ENCODE results near the gene GTPBP3.

Gene GTPBP3

GRCh38 chr19:17327068-17327653 is 10.2 kb upstream of the GTPBP3 start:
- no peak for DNase-seq

DNA sequence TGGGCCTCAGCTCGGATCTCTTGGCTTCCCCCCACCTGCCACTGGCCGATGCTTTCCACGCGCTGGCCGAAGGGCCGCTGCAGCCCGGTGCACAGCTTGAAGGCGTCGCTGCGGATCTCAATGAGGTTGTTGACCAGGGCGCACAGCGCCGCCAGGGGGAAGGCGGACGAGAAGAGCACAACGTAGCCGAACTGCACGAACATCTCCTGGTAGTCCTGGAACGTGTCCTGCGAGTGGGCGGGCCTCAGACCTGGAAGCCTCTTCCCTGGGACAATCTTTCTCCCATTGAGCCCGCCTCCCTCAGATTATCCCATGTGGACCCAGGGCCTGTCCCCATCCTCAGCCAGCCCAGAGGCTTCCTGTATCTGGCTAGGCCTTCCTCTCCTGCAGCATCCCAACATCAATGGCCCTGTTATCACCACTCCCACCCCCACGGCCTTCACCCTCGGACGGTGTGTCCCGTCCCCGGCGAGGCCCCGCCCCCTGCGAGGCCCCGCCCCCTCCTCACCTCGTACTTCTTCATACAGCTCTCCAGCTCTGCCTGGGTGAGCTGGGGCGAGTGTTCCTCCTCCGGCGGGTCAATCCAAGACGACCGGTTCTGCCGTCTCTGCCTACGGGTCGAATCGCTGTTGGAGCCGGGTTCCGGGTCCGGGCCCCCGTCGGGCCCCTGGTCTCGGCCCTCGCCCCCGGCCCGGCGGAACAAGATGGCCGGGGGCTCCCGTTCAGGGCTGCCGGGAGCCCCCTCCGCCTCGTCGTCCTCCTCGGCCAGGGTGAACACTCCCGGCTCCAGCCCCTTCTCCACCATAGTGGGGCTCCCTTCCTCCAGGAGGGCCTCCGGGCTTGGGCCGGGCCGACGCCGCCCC is 9.5 kb upstream of the GTPBP3 start:
- no peak for DNase-seq

DNA sequence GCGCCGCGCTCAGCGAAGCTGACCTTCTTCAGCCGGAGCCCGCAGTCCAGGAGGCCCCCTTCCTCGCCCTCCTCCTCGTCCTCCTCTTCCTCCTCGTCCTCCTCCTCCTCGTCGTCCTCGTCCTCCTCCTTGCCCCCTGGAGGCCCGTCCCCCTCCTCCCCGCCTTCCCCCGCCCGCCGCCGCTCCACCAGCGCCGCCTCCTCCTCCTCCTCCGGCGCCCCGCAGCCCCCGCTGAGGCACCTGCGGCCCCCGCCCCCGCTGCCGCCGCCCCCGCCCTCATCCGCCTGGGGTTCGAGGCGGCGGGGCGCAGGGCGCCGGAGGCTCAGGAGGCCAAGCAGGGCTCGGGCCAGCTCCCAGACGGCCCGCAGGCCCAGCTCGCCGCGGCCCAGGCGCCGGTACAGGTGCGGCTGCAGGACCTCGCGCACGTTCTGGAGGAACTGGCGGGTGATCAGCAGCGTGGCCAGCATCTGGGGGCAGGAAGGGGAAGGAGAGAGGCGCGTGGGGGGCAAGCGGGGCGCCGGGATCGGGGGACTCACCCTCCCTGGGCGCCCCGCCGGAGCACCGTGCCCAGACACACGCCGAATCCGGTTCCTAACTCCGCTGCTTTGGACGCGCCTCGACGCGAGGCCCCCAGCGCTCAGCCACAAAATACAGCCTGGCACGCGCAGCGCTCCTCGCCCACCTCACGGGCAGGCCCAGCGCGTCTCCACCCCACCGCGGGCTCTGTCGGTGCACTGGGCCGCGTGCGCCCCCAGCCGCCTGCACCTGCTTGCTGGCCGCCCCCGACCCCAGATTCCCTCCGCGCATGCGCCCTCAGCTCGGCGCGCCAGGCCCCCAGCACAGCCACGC is 8.6 kb upstream of the GTPBP3 start:
- DNase-seq, result no peak

- DNase-seq, result no peak
These were observed 7.7 kb upstream of the GTPBP3 start for GRCh38 chr19:17329366-17330261.

DNA sequence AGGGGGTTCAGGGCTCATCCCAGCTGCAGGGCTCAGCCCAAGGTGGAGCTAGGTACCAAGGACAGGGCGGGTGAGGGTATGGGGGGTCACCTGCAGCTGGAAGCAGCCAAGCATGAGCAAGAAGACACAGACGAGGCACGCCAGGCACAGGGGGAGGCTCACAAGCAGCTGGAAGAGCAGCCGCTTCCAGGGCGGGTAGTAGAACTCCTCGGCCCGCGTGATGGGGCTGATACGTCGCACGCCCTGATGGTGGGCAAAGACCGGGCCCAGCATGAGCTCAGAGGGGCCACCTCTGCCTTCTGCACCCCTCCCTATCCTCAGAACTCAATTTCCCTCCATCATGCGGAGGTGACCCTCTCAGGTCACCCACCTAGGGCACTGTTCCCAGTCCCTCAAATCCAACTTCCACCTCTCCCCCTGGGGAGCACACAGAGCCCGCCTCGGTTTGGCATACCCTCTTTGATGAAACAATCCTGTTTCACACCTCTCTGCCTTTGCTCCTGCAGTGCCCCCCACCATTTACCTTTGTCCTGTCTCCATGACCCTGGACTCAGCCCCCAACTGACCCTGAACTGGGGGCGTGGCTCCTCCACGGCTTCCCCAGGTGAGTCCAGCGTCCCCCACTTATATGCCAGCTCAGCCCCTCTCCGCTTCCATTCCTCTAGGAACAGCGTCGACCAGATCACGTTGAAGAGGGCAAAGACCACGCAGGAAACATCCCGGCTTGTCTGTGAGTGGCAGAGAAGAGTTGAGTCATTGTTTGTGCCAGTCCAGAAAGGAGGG is 6.9 kb upstream of the GTPBP3 start:
- no peak for DNase-seq

DNA sequence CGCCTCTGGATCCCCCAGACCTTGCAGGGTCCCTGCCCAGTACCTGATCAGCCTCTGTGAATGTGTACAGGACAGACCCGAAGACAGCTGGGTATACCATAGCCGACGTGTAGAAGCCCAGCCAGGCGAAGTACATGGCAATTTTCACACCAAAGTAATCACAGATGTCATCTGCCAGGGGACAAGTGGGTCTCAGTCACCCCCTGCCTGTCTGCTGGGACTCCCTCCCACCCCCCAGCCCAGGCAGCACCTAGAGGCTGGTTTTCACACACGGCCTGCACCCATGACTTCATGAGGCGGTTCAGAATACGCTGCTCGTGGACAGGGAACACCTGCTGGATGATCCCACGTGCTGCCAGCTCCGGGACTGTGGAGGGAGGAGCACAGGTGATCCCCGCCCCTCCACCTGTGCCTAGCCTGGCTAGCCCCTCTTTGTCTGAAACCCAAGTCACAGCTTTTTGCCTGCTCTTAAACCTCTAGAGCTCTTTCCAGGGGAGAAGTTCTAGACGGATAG is 6.3 kb upstream of the GTPBP3 start:
- DNase-seq, result no peak

GRCh38 chr19:17332360-17332676 is 5.0 kb upstream of the GTPBP3 start:
- no peak for DNase-seq

GRCh38 chr19:17332677-17333581 is 4.4 kb upstream of the GTPBP3 start:
- DNase-seq, result peak in 29 of 56 donors; percentile 6 to 83 (median 41)

GRCh38 chr19:17333611-17334413 is 3.5 kb upstream of the GTPBP3 start:
- peak in 15 of 56 donors; percentile 15 to 49 (median 30) for DNase-seq

DNA sequence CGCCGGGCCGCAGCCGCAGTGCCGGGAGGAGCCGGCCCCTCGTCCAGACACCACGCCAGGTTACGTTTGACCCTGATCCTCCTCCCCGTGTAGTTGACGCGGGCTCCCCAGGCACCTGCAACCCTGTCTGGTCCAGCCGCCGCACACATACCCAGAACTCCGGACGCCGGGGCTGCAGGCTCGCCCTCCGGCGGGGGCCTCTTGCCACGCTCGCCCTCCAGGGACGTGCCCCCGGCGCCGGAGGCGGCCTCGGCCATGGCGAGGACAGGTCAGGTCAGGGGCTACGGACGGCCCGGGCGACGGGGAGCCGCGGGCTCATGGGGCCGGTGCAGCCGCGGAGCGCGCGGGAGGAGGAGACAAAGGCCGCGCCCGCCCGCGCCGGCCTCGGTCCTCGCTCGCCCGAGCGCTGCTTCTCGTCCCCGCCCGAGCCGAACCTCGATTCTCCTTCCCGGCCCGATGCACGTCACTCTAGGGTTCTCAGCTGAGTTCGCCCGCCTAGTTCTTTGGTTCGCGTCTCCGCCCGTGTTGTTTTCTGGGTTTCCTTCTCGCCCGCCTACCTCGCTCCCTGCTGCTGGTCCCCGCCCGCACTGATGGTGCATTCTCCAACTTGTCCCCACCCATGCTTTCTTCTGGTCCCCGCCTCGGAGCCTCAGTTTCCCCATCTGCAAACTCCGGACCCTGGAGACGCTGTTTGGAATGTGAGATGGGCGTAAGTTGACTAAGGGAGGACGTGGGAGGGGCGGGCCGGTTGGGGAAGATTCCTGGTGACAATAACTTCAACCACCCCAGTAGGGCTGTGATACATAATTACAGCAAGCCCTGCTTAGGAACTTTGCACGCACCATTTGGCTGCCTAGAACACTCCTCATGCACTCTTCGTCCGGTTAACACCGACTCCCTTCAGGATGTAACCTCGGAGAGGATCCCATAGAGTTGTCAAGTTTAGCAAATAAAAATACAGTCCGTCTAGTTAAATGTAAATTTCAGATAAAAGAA is 2.6 kb upstream of the GTPBP3 start, which contains the start of gene ANO8:
Gene ANO8, minus strand, starts transcription at position 442 of the 996 bp plus-strand sequence. Its CDS starts 185 bp downstream, at position 257.
- DNase-seq, result peak in 55 of 56 donors; percentile 70 to 96 (median 90)

- peak in 1 of 56 donors; percentile 26 for DNase-seq
These were observed 1.8 kb upstream of the GTPBP3 start for GRCh38 chr19:17335575-17335974.

- no peak for DNase-seq
These were observed 501 bp downstream of the GTPBP3 start for GRCh38 chr19:17337675-17338432.

- DNase-seq, result no peak
These were observed 1.2 kb downstream of the GTPBP3 start for GRCh38 chr19:17338433-17339078.

GRCh38 chr19:17339088-17339741 is 1.9 kb downstream of the GTPBP3 start:
- DNase-seq, result no peak

All from amygdala (tissue), 56 donors.